ENCODE measurements around the gene ANXA3. TPM values are rescaled to one million over a fixed set of nuclear protein-coding genes. Genes with fewer than 3 reads are reported as not detected.

ANXA3 gene
- polyA plus RNA-seq, 1 experiment: 13.9 TPM

DNA sequence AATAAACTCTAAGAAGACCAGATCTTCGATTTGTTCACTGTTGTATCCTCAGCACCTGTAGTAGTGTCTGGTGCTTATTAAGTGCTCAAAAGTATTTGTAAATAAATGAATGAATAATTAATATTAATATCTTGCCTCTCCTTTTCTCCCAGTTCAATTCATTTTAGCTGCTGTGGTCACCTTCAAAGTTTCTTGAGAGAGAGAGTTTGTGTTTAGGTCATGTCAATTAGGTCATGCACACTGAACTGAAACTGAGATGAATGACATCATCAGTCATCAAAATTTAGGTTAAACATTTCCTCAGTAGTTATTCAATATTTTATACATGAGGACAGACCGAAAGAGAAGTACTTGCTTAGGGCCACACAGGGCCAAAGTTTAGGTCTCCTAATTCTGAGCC, 73.5 kb downstream of the ANXA3 start:
- CTCF ChIA-PET: interaction anchor here (0.9 to 5.4 kb wide), 3 partner anchors 11 to 239 kb away, joined by 4 to 38 read pairs (median 4); no protein-coding TSS in a partner anchor
- DNase-seq (ENCODE audit: low read depth, low spot score): no peak
- POLR2A ChIA-PET: no interaction called here
- TF ChIP-seq, protein P1, sequence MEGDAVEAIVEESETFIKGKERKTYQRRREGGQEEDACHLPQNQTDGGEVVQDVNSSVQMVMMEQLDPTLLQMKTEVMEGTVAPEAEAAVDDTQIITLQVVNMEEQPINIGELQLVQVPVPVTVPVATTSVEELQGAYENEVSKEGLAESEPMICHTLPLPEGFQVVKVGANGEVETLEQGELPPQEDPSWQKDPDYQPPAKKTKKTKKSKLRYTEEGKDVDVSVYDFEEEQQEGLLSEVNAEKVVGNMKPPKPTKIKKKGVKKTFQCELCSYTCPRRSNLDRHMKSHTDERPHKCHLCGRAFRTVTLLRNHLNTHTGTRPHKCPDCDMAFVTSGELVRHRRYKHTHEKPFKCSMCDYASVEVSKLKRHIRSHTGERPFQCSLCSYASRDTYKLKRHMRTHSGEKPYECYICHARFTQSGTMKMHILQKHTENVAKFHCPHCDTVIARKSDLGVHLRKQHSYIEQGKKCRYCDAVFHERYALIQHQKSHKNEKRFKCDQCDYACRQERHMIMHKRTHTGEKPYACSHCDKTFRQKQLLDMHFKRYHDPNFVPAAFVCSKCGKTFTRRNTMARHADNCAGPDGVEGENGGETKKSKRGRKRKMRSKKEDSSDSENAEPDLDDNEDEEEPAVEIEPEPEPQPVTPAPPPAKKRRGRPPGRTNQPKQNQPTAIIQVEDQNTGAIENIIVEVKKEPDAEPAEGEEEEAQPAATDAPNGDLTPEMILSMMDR (IDR thresholded peaks at IDR 0.05; ENCODE audit: low read depth, low read length): no peak
- H3K27me3 ChIP-seq (ENCODE audit: control insufficient read depth, insufficient read depth, low read length): no peaks in the 10 kb centered on the region
- no peak overlapping the region for H3K4me3 ChIP-seq (ENCODE audit: low read depth, low read length)
- no peak overlapping the region for H3K27ac ChIP-seq (ENCODE audit: low read depth, low read length)
- no peaks in the 10 kb centered on the region for H3K9me3 ChIP-seq (ENCODE audit: control insufficient read depth, insufficient read depth, low read length)

GRCh38 chr4:78627046-78627965, 75.7 kb downstream of the ANXA3 start:
- no peaks in the 10 kb centered on the region for H3K27me3 ChIP-seq (ENCODE audit: control insufficient read depth, insufficient read depth, low read length)
- DNase-seq (ENCODE audit: low read depth, low spot score): no peak
- ChIA-PET CTCF (interaction anchor here (1.1 to 5.4 kb wide), 3 partner anchors 17 to 237 kb away, joined by 4 to 38 read pairs (median 4); no protein-coding TSS in a partner anchor), POLR2A (interaction anchor here (0.8 kb wide), 1 partner anchor 19 kb away, joined by 3 read pairs; no protein-coding TSS in a partner anchor)
- H3K9me3 ChIP-seq (ENCODE audit: control insufficient read depth, insufficient read depth, low read length): no peaks in the 10 kb centered on the region
- TF ChIP-seq, protein P1 (IDR thresholded peaks at IDR 0.05; ENCODE audit: low read depth, low read length): no peak
- no peak overlapping the region for H3K4me3 ChIP-seq (ENCODE audit: low read depth, low read length)
- no peak overlapping the region for H3K27ac ChIP-seq (ENCODE audit: low read depth, low read length)

- H3K27ac ChIP-seq (ENCODE audit: low read depth, low read length): no peak overlapping the region
- DNase-seq (ENCODE audit: low read depth, low spot score): no peak
- H3K4me3 ChIP-seq (ENCODE audit: low read depth, low read length): no peak overlapping the region
- TF ChIP-seq, protein P1 (IDR thresholded peaks at IDR 0.05; ENCODE audit: low read depth, low read length): no peak
- no peaks in the 10 kb centered on the region for H3K27me3 ChIP-seq (ENCODE audit: control insufficient read depth, insufficient read depth, low read length)
- H3K9me3 ChIP-seq (ENCODE audit: control insufficient read depth, insufficient read depth, low read length): no peaks in the 10 kb centered on the region
- ChIA-PET CTCF (interaction anchor here (1.4 to 7.9 kb wide), 3 partner anchors 16 to 236 kb away, joined by 4 to 46 read pairs (median 38); no protein-coding TSS in a partner anchor), POLR2A (no interaction called here)
Measured at GRCh38 chr4:78627966-78628678, 76.6 kb downstream of the ANXA3 start.

GRCh38 chr4:78629991-78630541, 78.5 kb downstream of the ANXA3 start:
- CTCF ChIA-PET: interaction anchor here (2.0 to 7.9 kb wide), 2 partner anchors 15 to 234 kb away, joined by 6 to 46 read pairs; no protein-coding TSS in a partner anchor

More at GRCh38 chr4:78629991-78630541, 78.5 kb downstream of the ANXA3 start:
- no peak for DNase-seq (ENCODE audit: low read depth, low spot score)
- Histone ChIP-seq H3K27ac (ENCODE audit: low read depth, low read length) (no peak overlapping the region), H3K9me3 (ENCODE audit: control insufficient read depth, insufficient read depth, low read length) (no peaks in the 10 kb centered on the region), H3K4me3 (ENCODE audit: low read depth, low read length) (no peak overlapping the region), H3K27me3 (ENCODE audit: control insufficient read depth, insufficient read depth, low read length) (no peaks in the 10 kb centered on the region)
- POLR2A ChIA-PET: interaction anchor here (0.5 kb wide), 1 partner anchor 16 kb away, joined by 3 read pairs; no protein-coding TSS in a partner anchor
- TF ChIP-seq, protein P1 (IDR thresholded peaks at IDR 0.05; ENCODE audit: low read depth, low read length): no peak

Data from AG04450 (cell line).